Caki2 (cell line): ENCODE measurements around the gene RAB6A. TPM values are rescaled to one million over a fixed set of nuclear protein-coding genes. Genes with fewer than 3 reads are reported as not detected.
"Not testable (repeated sequence)": the region's sequence is repeated elsewhere in the genome, so short reads cannot be mapped to it uniquely, and the experiment has no call there.

ENCODE experiments used
- DNase-seq: peaks from one replicate; pipeline ENCODE4 v3.0.0-alpha.2; 2015; ENCODE audit warnings: low read depth
- in situ Hi-C: cut with HindIII; loops from 2 replicates; pipeline ENCODE4 v1.10.0; 2016; ENCODE audit warnings: low sequenced_read_pairs, low pct_unique_long_range_greater_than_20kb, mixed read lengths
- total RNA-seq: library from RNA; depleted of rRNA; stranded (reverse); fragments of >200 nt; shearing (Covaris generic); gene quantifications from 2 replicates; pipeline ENCODE4 v1.2.3, GENCODE V29; 2014; ENCODE audit warnings: low replicate concordance

The RAB6A gene
- total RNA-seq, 1 experiment from 2014 or later: 82.9 TPM

- in situ Hi-C loops: no loop called here
- DNase-seq: no peak
Measured at GRCh38 chr11:73743045-73743444, 17.8 kb downstream of the RAB6A start.

GRCh38 chr11:73735959-73736358 lies 24.9 kb downstream of the RAB6A start:
- DNase-seq, in situ Hi-C loops: not testable (repeated sequence)

- no peak for DNase-seq
- in situ Hi-C loops: no loop called here
Measured at GRCh38 chr11:73734993-73735392, 25.9 kb downstream of the RAB6A start.

- in situ Hi-C loops, DNase-seq: not testable (repeated sequence)
Measured at GRCh38 chr11:73734011-73734410, 26.9 kb downstream of the RAB6A start.

- DNase-seq, in situ Hi-C loops: not testable (repeated sequence)
Measured at GRCh38 chr11:73732936-73733335, 27.9 kb downstream of the RAB6A start.

- DNase-seq: no peak
- in situ Hi-C loops: no loop called here
Measured at GRCh38 chr11:73729594-73730206, 31.2 kb downstream of the RAB6A start.

GRCh38 chr11:73728000-73728399 lies 32.9 kb downstream of the RAB6A start:
- in situ Hi-C loops: no loop called here
- DNase-seq: no peak

- in situ Hi-C loops: no loop called here
- no peak for DNase-seq
Measured at GRCh38 chr11:73726825-73727224, 34.0 kb downstream of the RAB6A start.

- in situ Hi-C loops: no loop called here
- no peak for DNase-seq
Measured at GRCh38 chr11:73717136-73717535, 43.7 kb downstream of the RAB6A start.

- in situ Hi-C loops: no loop called here
- no peak for DNase-seq
Measured at GRCh38 chr11:73716153-73717056, 44.5 kb downstream of the RAB6A start.

- DNase-seq: no peak
- in situ Hi-C loops: no loop called here
Measured at GRCh38 chr11:73715541-73715940, 45.3 kb downstream of the RAB6A start.

GRCh38 chr11:73710964-73711363 lies 49.9 kb downstream of the RAB6A start:
- no peak for DNase-seq
- in situ Hi-C loops: no loop called here

- DNase-seq: no peak
Measured at GRCh38 chr11:73705053-73705452, 55.8 kb downstream of the RAB6A start.

GRCh38 chr11:73693899-73694525 lies 66.9 kb downstream of the RAB6A start:
- no peak for DNase-seq
- in situ Hi-C loops: no loop called here

More at GRCh38 chr11:73705053-73705452, 55.8 kb downstream of the RAB6A start:
- in situ Hi-C loops: no loop called here

- in situ Hi-C loops: no loop called here
- no peak for DNase-seq
Measured at GRCh38 chr11:73680687-73681086, 80.2 kb downstream of the RAB6A start.

GRCh38 chr11:73676552-73676951 lies 84.3 kb downstream of the RAB6A start:
- DNase-seq, in situ Hi-C loops: not testable (repeated sequence)

- no peak for DNase-seq
- in situ Hi-C loops: no loop called here
Measured at GRCh38 chr11:73671701-73672100, 89.2 kb downstream of the RAB6A start.

- no peak for DNase-seq
- in situ Hi-C loops: no loop called here
Measured at GRCh38 chr11:73670808-73671207, 90.1 kb downstream of the RAB6A start.

- DNase-seq: no peak
- in situ Hi-C loops: no loop called here
Measured at GRCh38 chr11:73667891-73668290, 93.0 kb downstream of the RAB6A start.
